Measurements from ENCODE around the gene KATNBL1.
"Not testable (repeated sequence)": the region's sequence is repeated elsewhere in the genome, so short reads cannot be mapped to it uniquely, and the experiment has no call there.

DNA sequence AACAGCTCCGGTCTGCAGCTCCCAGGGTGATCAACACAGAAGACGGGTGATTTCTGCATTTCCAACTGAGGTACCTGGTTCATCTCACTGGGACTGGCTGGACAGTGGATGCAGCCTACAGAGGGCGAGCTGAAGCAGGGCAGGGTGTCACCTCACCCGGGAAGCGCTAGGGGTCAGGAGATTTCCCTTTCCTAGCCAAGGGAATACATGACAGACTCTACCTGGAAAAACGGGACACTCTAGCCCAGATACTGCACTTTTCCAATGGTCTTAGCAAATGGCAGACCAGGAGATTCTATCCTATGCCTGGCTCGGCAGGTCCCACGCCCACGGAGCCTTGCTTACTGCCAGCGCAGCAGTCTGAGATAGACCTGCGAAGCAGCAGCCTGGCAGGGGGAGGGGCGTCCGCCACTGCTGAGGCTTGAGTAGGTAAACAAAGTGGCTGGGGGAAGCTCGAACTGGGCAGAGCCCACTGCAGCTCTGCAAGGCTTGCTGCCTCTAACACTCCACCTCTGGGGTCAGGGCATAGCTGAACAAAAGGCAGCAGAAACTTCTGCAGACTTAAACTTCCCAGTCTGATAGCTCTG, 43.8 kb downstream of the KATNBL1 start:
- TF ChIP-seq CTCF (IDR thresholded peaks at IDR 0.05); POLR2A (IDR thresholded peaks at IDR 0.05); POLR2AphosphoS5 (IDR thresholded peaks at IDR 0.05; ENCODE audit: insufficient read depth in 1 of 2, low read depth in 1 of 2): not testable (repeated sequence)

All from vagina (tissue), 2 donors.